Thoracic aorta (tissue), 2 donors: Measurements from ENCODE around the gene NPY. TPM values are rescaled to one million over a fixed set of nuclear protein-coding genes. Genes with fewer than 3 reads are reported as not detected.
A peak's percentile ranks its signal among the peaks of the same experiment; 100 is the strongest.

ENCODE experiments used
- ATAC-seq: fragments of 150-250 bp; one replicate; pipeline ENCODE4 v1.8.0; 2017; ENCODE audit warnings: low read depth; ENCODE audit not compliant: insufficient number of reproducible peaks, low FRiP score
- DNase-seq: peaks from one replicate; pipeline ENCODE4 v3.0.0-alpha.2; 2020; ENCODE audit warnings: low spot score
- H3K27ac ChIP-seq, 2 donors: fragments of 200-600 bp; sonication (generic); 1 replicate in 1 of 2; 2 replicates in 1 of 2; pipeline ENCODE4 v1.5.1; 2016; ENCODE audit warnings: mild to moderate bottlenecking in 2 of 2, moderate library complexity in 2 of 2
- H3K27me3 ChIP-seq: fragments of 200-600 bp; sonication (generic); replicated peaks from 2 replicates; pipeline ENCODE4 v1.6.0; 2016; ENCODE audit warnings: mild to moderate bottlenecking; ENCODE audit not compliant: insufficient read depth
- H3K36me3 ChIP-seq: fragments of 200-600 bp; sonication (generic); one replicate; pipeline ENCODE4 v1.5.1; 2016
- H3K4me1 ChIP-seq, 2 donors: fragments of 200-600 bp; sonication (generic); 1 replicate in 1 of 2; 2 replicates in 1 of 2; pipeline versions ENCODE4 v1.5.1 to v1.6.0; 2016; ENCODE audit warnings: low read depth in 2 of 2, mild to moderate bottlenecking in 1 of 2; ENCODE audit not compliant: control insufficient read depth in 1 of 2
- H3K4me3 ChIP-seq: fragments of 200-600 bp; sonication (generic); 2 replicates; pipeline ENCODE4 v1.5.1; 2016; ENCODE audit warnings: mild to moderate bottlenecking
- H3K9me3 ChIP-seq: fragments of 200-600 bp; sonication (generic); 2 replicates; pipeline ENCODE4 v1.5.1; 2016
- total RNA-seq, 2 donors: library from RNA; depleted of rRNA; stranded (reverse); fragments of >200 nt; gene quantifications; one replicate each; pipeline versions ENCODE4 v1.1.0 to v1.2.3, GENCODE V29; 2016
- TF ChIP-seq, protein P1 (sequence below): fragments of 200-600 bp; sonication (generic); IDR thresholded peaks from one replicate; pipeline ENCODE4 v1.5.1; 2019; ENCODE audit warnings: antibody characterized with exemption

The NPY gene
- total RNA-seq: not detected

GRCh38 chr7:24283897-24284698 lies at the start of gene NPY:
Gene NPY (plus strand): TSS chr7:24284190. CDS start chr7:24285241, 1,051 bp downstream.
- Histone ChIP-seq H3K27me3 (peaks cover 5% of the 10 kb centered on the region), H3K4me3 (peak within 1 kb of the TSS; percentile 47)

GRCh38 chr7:24239260-24239659 lies 44.7 kb upstream of the NPY start:
- no peak overlapping the region for H3K27ac ChIP-seq
- H3K4me1 ChIP-seq: no peaks in the 10 kb centered on the region
- ATAC-seq (no peak), DNase-seq (no peak)
- TF ChIP-seq, protein P1, sequence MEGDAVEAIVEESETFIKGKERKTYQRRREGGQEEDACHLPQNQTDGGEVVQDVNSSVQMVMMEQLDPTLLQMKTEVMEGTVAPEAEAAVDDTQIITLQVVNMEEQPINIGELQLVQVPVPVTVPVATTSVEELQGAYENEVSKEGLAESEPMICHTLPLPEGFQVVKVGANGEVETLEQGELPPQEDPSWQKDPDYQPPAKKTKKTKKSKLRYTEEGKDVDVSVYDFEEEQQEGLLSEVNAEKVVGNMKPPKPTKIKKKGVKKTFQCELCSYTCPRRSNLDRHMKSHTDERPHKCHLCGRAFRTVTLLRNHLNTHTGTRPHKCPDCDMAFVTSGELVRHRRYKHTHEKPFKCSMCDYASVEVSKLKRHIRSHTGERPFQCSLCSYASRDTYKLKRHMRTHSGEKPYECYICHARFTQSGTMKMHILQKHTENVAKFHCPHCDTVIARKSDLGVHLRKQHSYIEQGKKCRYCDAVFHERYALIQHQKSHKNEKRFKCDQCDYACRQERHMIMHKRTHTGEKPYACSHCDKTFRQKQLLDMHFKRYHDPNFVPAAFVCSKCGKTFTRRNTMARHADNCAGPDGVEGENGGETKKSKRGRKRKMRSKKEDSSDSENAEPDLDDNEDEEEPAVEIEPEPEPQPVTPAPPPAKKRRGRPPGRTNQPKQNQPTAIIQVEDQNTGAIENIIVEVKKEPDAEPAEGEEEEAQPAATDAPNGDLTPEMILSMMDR: no peak
- H3K36me3 ChIP-seq: no peaks in the 10 kb centered on the region
- H3K9me3 ChIP-seq: no peaks in the 10 kb centered on the region
- H3K27me3 ChIP-seq: no peaks in the 10 kb centered on the region
- H3K4me3 ChIP-seq: no peak overlapping the region

More at GRCh38 chr7:24283897-24284698, at the start of gene NPY:
- DNase-seq (no peak), ATAC-seq (no peak)
- TF ChIP-seq, protein P1: no peak
- no peaks in the 10 kb centered on the region for H3K36me3 ChIP-seq
- H3K27ac ChIP-seq: no peak within 1 kb of the TSS
- no peaks in the 10 kb centered on the region for H3K9me3 ChIP-seq
- H3K4me1 ChIP-seq: peaks cover 0 to 11% of the 10 kb centered on the region in 2 donors

DNA sequence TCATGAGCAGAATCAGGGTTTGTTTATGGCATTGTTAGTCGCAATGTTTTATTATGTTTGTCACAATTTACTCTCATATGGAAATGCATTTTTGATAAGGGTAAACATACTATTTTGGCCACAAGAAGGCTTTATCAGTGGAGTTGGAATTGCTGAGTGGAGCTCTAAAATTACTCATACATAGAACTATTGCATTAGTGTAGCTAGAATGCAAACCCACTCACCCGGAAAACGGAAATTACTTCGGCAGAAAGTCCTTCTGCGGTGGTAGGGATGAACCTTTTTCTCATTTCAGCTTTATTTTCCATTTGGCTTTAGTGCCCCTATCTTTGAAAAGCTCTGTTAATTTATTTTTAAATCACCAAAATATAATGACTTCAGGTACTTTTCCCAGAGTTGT lies 42.8 kb upstream of the NPY start:
- ATAC-seq: no peak
- no peak overlapping the region for H3K4me3 ChIP-seq
- TF ChIP-seq, protein P1: no peak
- H3K27ac ChIP-seq: no peak overlapping the region
- no peak for DNase-seq
- H3K36me3 ChIP-seq: no peaks in the 10 kb centered on the region
- H3K27me3 ChIP-seq: no peaks in the 10 kb centered on the region
- H3K9me3 ChIP-seq: no peaks in the 10 kb centered on the region
- no peaks in the 10 kb centered on the region for H3K4me1 ChIP-seq

DNA sequence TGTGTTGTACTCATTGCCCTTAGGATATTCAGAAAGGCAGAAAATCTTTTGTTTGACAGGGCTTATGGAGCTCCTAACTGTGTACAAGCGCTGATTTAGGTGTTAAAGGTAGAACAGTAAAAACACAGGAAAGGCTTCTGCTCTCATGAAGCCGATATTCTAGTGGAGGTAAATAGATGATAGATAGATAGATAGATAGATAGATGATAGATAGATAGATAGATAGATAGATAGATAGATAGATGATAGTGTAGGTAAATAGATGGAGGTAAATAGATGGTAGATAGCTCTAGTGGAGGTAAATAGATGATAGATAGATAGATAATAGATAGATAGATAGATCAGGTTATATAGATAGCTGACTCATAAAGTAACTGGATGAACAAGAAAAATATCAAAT lies 39.4 kb upstream of the NPY start:
- H3K36me3 ChIP-seq: no peaks in the 10 kb centered on the region
- H3K27me3 ChIP-seq: no peaks in the 10 kb centered on the region
- ATAC-seq: no peak
- H3K4me1 ChIP-seq: no peaks in the 10 kb centered on the region
- H3K27ac ChIP-seq: no peak overlapping the region
- no peaks in the 10 kb centered on the region for H3K9me3 ChIP-seq
- TF ChIP-seq, protein P1: no peak
- no peak overlapping the region for H3K4me3 ChIP-seq
- DNase-seq: no peak

GRCh38 chr7:24245362-24245761 lies 38.6 kb upstream of the NPY start:
- H3K36me3 ChIP-seq: no peaks in the 10 kb centered on the region
- no peaks in the 10 kb centered on the region for H3K4me1 ChIP-seq
- no peak overlapping the region for H3K4me3 ChIP-seq
- ATAC-seq (no peak), DNase-seq (no peak)
- TF ChIP-seq, protein P1: no peak
- H3K9me3 ChIP-seq: no peaks in the 10 kb centered on the region
- no peaks in the 10 kb centered on the region for H3K27me3 ChIP-seq
- no peak overlapping the region for H3K27ac ChIP-seq
